ENCODE measurements around the gene COX8C. TPM values are rescaled to one million over a fixed set of nuclear protein-coding genes. Genes with fewer than 3 reads are reported as not detected.
"Not testable (repeated sequence)": the region's sequence is repeated elsewhere in the genome, so short reads cannot be mapped to it uniquely, and the experiment has no call there.

The COX8C gene
- polyA plus RNA-seq, 1 donor from 2014 or later = not detected

DNA sequence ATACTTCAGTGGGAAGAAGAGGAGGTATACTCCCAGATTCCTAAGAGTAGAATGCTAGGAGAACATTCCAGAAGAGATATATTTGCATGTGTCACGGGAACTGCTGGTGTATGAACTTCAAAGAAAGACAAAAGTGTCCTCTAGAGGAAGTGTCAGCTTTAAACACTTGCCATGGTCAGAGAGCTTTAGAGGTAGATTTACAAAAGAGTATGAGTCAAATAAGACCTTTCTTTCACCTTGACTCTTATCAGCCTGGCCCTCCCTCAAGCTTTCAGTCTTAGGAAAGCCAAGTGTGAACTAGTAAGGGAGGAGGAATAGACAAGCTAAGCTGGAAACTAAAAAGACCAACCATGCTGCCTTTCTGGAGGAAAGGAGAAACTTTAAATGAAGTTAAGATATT is 34.7 kb downstream of the COX8C start:
- no peaks in the 10 kb centered on the region for H3K27me3 ChIP-seq (ENCODE audit: insufficient read depth, low read depth, low read length)
- H3K79me2 ChIP-seq (replicated peaks; ENCODE audit: insufficient read depth, low read length) = no peaks in the 10 kb centered on the region
- H3K4me2 ChIP-seq (ENCODE audit: low read length) = no peak overlapping the region
- H4K20me1 ChIP-seq (ENCODE audit: insufficient read depth) = no peaks in the 10 kb centered on the region
- TF ChIP-seq RAD21 (conservative IDR thresholded peaks at IDR 0.05) = no peak
- TF ChIP-seq, protein P1, sequence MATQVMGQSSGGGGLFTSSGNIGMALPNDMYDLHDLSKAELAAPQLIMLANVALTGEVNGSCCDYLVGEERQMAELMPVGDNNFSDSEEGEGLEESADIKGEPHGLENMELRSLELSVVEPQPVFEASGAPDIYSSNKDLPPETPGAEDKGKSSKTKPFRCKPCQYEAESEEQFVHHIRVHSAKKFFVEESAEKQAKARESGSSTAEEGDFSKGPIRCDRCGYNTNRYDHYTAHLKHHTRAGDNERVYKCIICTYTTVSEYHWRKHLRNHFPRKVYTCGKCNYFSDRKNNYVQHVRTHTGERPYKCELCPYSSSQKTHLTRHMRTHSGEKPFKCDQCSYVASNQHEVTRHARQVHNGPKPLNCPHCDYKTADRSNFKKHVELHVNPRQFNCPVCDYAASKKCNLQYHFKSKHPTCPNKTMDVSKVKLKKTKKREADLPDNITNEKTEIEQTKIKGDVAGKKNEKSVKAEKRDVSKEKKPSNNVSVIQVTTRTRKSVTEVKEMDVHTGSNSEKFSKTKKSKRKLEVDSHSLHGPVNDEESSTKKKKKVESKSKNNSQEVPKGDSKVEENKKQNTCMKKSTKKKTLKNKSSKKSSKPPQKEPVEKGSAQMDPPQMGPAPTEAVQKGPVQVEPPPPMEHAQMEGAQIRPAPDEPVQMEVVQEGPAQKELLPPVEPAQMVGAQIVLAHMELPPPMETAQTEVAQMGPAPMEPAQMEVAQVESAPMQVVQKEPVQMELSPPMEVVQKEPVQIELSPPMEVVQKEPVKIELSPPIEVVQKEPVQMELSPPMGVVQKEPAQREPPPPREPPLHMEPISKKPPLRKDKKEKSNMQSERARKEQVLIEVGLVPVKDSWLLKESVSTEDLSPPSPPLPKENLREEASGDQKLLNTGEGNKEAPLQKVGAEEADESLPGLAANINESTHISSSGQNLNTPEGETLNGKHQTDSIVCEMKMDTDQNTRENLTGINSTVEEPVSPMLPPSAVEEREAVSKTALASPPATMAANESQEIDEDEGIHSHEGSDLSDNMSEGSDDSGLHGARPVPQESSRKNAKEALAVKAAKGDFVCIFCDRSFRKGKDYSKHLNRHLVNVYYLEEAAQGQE (IDR thresholded peaks at IDR 0.05; ENCODE audit: borderline replicate concordance) = no peak
- TF ChIP-seq TAF1 (IDR thresholded peaks at IDR 0.05; ENCODE audit: low read depth) = no peak
- TF ChIP-seq SMC3 (conservative IDR thresholded peaks at IDR 0.05; ENCODE audit: poor library complexity) = no peak
- TF ChIP-seq, protein P2, sequence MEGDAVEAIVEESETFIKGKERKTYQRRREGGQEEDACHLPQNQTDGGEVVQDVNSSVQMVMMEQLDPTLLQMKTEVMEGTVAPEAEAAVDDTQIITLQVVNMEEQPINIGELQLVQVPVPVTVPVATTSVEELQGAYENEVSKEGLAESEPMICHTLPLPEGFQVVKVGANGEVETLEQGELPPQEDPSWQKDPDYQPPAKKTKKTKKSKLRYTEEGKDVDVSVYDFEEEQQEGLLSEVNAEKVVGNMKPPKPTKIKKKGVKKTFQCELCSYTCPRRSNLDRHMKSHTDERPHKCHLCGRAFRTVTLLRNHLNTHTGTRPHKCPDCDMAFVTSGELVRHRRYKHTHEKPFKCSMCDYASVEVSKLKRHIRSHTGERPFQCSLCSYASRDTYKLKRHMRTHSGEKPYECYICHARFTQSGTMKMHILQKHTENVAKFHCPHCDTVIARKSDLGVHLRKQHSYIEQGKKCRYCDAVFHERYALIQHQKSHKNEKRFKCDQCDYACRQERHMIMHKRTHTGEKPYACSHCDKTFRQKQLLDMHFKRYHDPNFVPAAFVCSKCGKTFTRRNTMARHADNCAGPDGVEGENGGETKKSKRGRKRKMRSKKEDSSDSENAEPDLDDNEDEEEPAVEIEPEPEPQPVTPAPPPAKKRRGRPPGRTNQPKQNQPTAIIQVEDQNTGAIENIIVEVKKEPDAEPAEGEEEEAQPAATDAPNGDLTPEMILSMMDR (IDR thresholded peaks at IDR 0.05; ENCODE audit: poor library complexity, severe bottlenecking) = no peak
- TF ChIP-seq MXI1 (conservative IDR thresholded peaks at IDR 0.05; ENCODE audit: poor library complexity, severe bottlenecking) = no peak
- no peak for TF ChIP-seq EZH2 (IDR thresholded peaks at IDR 0.05; ENCODE audit: borderline replicate concordance, insufficient read depth, low read length, poor library complexity, severe bottlenecking)
- TF ChIP-seq EP300 (conservative IDR thresholded peaks at IDR 0.05; ENCODE audit: poor library complexity, severe bottlenecking) = no peak
- H3K27ac ChIP-seq (ENCODE audit: low read length) = no peak overlapping the region
- no peaks in the 10 kb centered on the region for H3K9me2 ChIP-seq (ENCODE audit: insufficient read depth, low read length)
- H3K9me3 ChIP-seq (ENCODE audit: low read length) = no peaks in the 10 kb centered on the region
- no peak overlapping the region for H3K9ac ChIP-seq (ENCODE audit: low read length)
- no peaks in the 10 kb centered on the region for H3K36me3 ChIP-seq (ENCODE audit: insufficient read depth, low read length)
- no peak overlapping the region for H3K4me3 ChIP-seq (ENCODE audit: low read length)
- no peaks in the 10 kb centered on the region for H3F3A ChIP-seq (ENCODE audit: insufficient read depth, low read length, poor library complexity, severe bottlenecking)
- no peak overlapping the region for H2AFZ ChIP-seq (ENCODE audit: low read depth, low read length)

DNA sequence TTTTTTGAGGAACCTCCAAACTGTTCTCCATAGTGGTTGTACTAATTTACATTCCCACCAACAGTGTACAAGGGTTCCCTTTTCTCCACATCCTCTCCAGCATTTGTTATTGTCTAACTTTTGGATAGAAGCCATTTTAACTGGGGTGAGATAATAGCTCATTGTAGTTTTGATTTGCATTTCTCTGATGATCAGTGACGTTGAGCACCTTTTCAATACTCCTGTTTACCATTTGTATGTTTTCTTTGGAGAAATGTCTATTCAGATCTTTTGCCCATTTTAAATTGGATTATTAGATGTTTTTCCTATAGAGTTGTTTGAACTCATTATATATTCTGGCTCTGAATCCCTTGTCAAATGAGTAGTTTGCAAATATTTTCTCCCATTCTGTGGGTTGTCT is 37.3 kb downstream of the COX8C start:
- H3K79me2 ChIP-seq (replicated peaks; ENCODE audit: insufficient read depth, low read length); H3K9ac ChIP-seq (ENCODE audit: low read length); H4K20me1 ChIP-seq (ENCODE audit: insufficient read depth); H2AFZ ChIP-seq (ENCODE audit: low read depth, low read length); H3K27me3 ChIP-seq (ENCODE audit: insufficient read depth, low read depth, low read length); H3K9me2 ChIP-seq (ENCODE audit: insufficient read depth, low read length); H3F3A ChIP-seq (ENCODE audit: insufficient read depth, low read length, poor library complexity, severe bottlenecking); H3K27ac ChIP-seq (ENCODE audit: low read length); H3K36me3 ChIP-seq (ENCODE audit: insufficient read depth, low read length); H3K9me3 ChIP-seq (ENCODE audit: low read length); H3K4me3 ChIP-seq (ENCODE audit: low read length); H3K4me2 ChIP-seq (ENCODE audit: low read length): not testable (repeated sequence)

DNA sequence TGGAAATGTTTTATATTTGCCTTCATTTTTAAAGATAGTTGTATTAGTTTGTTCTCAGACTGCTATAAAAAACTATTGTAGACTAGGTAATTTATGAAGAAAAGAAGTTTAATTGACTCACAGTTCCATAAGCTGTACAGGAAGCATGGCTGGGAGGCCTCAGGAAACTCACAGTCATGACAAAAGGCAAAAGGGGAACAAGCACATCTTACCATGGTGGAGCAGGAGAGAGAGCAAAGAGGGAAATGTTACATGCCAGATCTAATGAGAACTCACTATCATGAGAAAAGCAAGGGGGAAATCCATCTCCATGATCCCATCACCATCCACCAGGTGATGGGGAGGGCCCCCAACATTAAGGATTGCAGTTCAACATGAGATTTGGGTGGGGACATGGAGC is 48.2 kb downstream of the COX8C start:
- Histone ChIP-seq H2AFZ (ENCODE audit: low read depth, low read length) (no peak overlapping the region), H3F3A (ENCODE audit: insufficient read depth, low read length, poor library complexity, severe bottlenecking) (no peaks in the 10 kb centered on the region), H3K4me2 (ENCODE audit: low read length) (no peak overlapping the region), H3K79me2 (replicated peaks; ENCODE audit: insufficient read depth, low read length) (no peaks in the 10 kb centered on the region), H3K36me3 (ENCODE audit: insufficient read depth, low read length) (no peaks in the 10 kb centered on the region), H3K4me3 (ENCODE audit: low read length) (no peak overlapping the region), H3K27me3 (ENCODE audit: insufficient read depth, low read depth, low read length) (no peaks in the 10 kb centered on the region), H3K9me3 (ENCODE audit: low read length) (no peaks in the 10 kb centered on the region), H3K27ac (ENCODE audit: low read length) (no peak overlapping the region), H4K20me1 (ENCODE audit: insufficient read depth) (no peaks in the 10 kb centered on the region), H3K9ac (ENCODE audit: low read length) (no peak overlapping the region), H3K9me2 (ENCODE audit: insufficient read depth, low read length) (no peaks in the 10 kb centered on the region)
- TF ChIP-seq RAD21 (conservative IDR thresholded peaks at IDR 0.05) (no peak), TAF1 (IDR thresholded peaks at IDR 0.05; ENCODE audit: low read depth) (no peak), EP300 (conservative IDR thresholded peaks at IDR 0.05; ENCODE audit: poor library complexity, severe bottlenecking) (no peak), POLR2AphosphoS5 (IDR thresholded peaks at IDR 0.05) (no peak), EZH2 (IDR thresholded peaks at IDR 0.05; ENCODE audit: borderline replicate concordance, insufficient read depth, low read length, poor library complexity, severe bottlenecking) (no peak), MXI1 (conservative IDR thresholded peaks at IDR 0.05; ENCODE audit: poor library complexity, severe bottlenecking) (no peak), SMC3 (conservative IDR thresholded peaks at IDR 0.05; ENCODE audit: poor library complexity) (no peak)
- TF ChIP-seq, protein P2 (IDR thresholded peaks at IDR 0.05; ENCODE audit: poor library complexity, severe bottlenecking) = no peak
- TF ChIP-seq, protein P1 (IDR thresholded peaks at IDR 0.05; ENCODE audit: borderline replicate concordance) = no peak
